Skeletal muscle cell (primary cell): Measurements from ENCODE around the gene CEP83.
"Not testable (repeated sequence)": the region's sequence is repeated elsewhere in the genome, so short reads cannot be mapped to it uniquely, and the experiment has no call there.

Experiments used
- DNase-seq: peaks from one replicate; pipeline ENCODE4 v3.0.0-alpha.2; 2010; ENCODE audit warnings: low read depth
- H3K4me3 ChIP-seq: 2 replicates; pipeline ENCODE4 v1.5.1; 2011; ENCODE audit warnings: low read depth, mild to moderate bottlenecking, control low read depth, low read length, moderate library complexity

Gene CEP83, protein sequence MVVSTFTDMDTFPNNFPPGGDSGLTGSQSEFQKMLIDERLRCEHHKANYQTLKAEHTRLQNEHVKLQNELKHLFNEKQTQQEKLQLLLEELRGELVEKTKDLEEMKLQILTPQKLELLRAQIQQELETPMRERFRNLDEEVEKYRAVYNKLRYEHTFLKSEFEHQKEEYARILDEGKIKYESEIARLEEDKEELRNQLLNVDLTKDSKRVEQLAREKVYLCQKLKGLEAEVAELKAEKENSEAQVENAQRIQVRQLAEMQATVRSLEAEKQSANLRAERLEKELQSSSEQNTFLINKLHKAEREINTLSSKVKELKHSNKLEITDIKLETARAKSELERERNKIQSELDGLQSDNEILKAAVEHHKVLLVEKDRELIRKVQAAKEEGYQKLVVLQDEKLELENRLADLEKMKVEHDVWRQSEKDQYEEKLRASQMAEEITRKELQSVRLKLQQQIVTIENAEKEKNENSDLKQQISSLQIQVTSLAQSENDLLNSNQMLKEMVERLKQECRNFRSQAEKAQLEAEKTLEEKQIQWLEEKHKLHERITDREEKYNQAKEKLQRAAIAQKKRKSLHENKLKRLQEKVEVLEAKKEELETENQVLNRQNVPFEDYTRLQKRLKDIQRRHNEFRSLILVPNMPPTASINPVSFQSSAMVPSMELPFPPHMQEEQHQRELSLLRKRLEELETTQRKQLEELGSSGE

DNA sequence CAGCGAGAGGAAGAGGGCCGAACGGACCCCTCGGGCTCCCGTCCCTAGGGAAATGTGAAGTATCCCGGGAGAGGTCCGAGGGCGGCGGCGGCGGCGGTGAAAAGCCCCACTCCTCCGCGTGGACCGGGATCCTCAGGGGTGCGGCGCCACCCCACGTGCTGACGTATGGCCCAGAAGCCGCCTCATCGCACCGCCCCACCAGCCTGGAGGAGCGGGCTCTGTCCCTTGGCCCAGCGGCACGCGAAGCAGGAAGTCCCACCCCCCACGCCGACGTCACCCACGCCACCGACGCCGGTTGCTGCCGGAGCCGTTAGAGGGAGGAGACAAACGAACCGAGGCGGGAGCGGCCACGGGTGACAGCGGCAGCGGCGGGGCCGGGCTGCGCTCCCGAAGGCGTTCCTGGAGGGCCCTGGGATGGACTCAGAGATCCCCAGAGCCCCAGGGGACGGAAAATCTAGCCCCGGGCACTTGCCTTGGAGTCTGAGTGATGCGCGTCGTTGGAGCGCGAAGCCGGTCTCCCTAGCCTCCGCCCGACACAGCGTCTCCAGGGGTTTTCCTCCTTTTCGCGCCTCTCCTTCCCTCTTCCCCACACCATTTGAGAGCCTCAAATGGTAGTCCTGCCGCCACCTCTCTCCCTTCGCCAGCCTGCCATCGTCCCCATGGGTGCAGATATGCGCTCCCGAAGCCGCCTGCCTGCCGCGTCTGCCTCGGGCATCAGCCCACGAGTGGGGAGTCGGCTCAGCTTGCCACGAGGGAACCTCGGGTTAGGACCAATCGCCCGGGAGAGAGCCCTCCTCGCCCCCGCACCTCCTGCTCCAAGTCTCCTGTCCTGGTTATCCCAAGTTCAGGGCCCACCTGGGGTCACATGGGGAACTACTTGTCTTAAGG, at the start of gene CEP83:
TSS of gene CEP83 (minus strand) at position 140 of the 888 bp plus-strand sequence. CDS start 47,377 bp downstream, outside the sequence.
- peak within 1 kb of the TSS; percentile 95 for H3K4me3 ChIP-seq
- DNase-seq: peak; percentile 67

- no peak for DNase-seq
- no peak overlapping the region for H3K4me3 ChIP-seq
Observed at GRCh38 chr12:94509317-94509716, 49.6 kb upstream of the CEP83 start.

- H3K4me3 ChIP-seq: no peak overlapping the region
Observed at GRCh38 chr12:94507455-94507854, 47.8 kb upstream of the CEP83 start.

DNA sequence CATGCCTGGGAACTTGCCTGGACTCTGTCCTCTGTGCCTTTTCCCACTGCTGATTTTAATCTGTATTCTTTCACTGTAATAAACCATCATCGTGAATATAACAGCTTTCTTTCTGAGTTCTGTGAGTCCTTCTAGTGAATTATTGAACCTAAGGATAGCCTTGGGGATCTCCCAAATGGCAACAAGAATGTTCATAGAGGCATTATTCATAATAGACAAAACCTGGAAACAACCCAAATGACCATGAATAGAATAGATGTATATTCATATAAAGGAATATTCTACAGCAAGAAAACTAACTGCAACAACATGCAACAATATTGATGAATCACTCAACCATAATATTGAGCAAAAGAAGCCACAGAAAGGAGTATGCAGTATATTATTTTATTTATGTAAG, 44.7 kb upstream of the CEP83 start:
- no peak overlapping the region for H3K4me3 ChIP-seq
- DNase-seq: no peak

More at GRCh38 chr12:94507455-94507854, 47.8 kb upstream of the CEP83 start:
- no peak for DNase-seq

DNA sequence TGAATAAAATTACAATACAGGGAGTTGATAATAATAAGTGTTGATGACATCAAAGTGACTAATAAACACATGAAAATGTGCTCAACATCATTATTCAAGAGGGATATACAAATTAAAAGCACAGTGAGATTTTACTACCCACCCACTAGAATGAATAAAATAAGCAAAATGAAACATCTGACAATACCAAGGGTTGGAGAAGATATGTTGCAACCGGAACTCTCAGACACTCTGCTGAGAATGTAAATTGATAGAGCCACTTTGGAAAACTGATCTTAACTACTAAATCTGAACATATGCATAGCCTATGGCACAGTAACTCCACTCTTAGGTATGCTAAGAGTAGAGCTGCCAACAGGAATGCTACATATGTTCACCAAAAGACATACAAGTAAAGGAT, 44.0 kb upstream of the CEP83 start:
- no peak for DNase-seq
- H3K4me3 ChIP-seq: no peak overlapping the region

GRCh38 chr12:94500831-94501567, 41.3 kb upstream of the CEP83 start:
- no peak for DNase-seq
- H3K4me3 ChIP-seq: no peak overlapping the region

DNA sequence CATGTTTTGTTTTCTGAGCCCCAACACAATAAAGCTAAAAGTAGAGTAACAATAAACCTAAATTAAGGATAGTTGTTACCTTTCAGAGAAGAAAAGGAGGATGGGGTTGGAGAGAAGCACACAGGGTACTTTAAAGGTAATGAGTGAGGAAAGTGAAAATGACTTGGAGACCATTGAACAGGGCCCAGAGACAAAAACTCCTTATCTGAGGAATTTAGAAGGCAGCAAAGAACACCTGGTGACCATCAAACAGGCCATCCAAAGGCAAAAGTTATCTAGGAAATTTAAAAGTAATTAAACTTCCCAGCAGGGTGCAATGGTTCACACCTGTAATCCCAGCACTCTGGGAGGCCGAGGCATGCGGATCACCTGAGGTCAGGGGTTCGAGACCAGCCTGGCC, 39.0 kb upstream of the CEP83 start:
- no peak for DNase-seq

DNA sequence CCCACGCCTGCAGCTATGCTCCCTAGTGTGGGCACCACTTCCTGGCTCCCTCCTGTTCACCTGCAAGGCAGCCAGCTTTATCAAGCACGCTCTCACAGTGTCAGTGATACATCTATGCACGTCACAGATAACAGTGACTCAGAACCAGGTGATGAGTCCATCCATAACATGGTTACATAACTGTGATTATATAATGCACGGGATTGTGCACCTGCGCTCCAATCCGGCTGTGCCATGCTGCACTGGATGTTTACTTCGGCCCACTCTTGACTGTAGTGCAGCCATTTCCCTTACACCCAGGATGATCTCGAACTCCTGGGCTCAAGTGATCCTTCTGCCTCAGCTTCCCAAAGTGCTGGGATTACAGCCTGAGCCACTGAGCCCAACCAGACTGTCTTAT, 38.4 kb upstream of the CEP83 start:
- DNase-seq: no peak
- no peak overlapping the region for H3K4me3 ChIP-seq

More for the DNA sequence above, 39.0 kb upstream of the CEP83 start:
- H3K4me3 ChIP-seq: no peak overlapping the region

DNA sequence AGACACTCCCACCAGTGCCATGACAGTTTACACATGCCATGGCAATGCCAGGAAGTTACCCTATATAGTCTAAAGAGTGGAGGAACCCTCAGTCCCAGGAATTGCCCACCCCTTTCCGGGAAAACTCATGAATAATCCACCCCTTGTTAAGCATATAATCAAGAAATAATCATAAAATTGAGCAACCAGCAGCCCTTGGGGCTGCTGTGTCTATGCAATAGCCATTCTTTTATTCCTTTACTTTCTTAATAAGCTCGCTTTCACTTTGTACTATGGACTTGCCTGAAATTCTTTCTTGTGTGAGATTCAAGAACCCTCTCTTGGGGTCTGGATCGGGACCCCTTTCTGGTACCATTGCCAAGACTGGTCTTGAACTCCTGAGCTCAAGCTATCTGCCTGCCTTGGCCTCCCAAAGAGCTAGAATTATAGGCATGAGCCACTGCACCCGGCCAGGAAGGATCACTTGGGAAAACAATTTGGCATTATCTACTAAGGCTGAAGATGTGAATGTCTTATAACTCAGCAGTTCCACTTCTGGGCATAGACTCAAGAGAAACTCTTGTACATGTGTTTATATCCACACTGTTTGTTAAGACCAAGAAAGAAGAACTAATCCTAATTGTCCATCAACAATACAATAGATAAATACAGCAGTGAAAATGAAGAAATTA, 35.9 kb upstream of the CEP83 start:
- H3K4me3 ChIP-seq: no peak overlapping the region
- no peak for DNase-seq

DNA sequence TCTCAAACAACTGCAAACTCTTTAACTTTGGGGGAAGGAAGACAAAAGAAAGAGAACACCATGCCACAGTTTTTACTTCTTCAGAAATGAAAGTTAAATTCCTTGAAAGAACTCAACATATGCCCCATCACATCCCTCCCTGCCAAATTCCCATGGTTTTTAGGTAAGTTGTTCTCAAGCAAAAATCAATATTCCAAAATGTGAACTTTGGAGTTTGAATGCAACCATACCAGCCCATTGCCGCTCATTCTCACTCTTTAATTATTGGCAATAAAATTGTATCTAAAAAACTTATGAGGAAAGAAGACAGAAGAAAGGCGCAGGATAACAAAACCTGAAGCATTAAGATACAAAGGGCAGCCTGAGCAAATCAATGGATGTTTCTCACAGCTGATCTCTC, 31.8 kb upstream of the CEP83 start:
- no peak for DNase-seq
- no peak overlapping the region for H3K4me3 ChIP-seq

DNA sequence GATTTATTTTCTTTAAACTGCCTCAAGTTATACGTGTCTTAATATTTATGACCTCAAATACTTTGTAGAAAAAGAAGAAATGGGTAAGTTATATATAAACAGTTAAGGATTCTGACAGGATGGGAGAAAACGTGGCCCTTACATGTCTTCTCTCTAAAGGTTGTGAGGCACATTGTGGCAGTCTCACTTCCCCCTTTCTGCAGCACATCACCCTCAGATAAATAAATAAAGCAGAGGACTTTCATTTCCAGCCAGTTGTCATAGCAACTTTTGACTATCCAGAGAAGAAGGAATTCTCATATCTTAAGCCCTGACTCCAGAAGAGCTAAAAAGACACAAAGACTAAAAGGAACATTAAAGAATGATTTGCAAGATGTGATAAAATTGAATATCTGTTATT, 28.8 kb upstream of the CEP83 start:
- no peak for DNase-seq
- H3K4me3 ChIP-seq: no peak overlapping the region

- no peak for DNase-seq
- H3K4me3 ChIP-seq: no peak overlapping the region
Observed at GRCh38 chr12:94481734-94482133, 22.1 kb upstream of the CEP83 start.

GRCh38 chr12:94469522-94469921, 9.9 kb upstream of the CEP83 start:
- H3K4me3 ChIP-seq: no peak overlapping the region
- no peak for DNase-seq

GRCh38 chr12:94460616-94460959, 921 bp upstream of the CEP83 start:
- no peak for DNase-seq
- H3K4me3 ChIP-seq: peak overlapping the region; percentile 95

GRCh38 chr12:94458877-94459727, 565 bp downstream of the CEP83 start:
- no peak for DNase-seq
- H3K4me3 ChIP-seq: peak overlapping the region; percentile 95

GRCh38 chr12:94457311-94457710, 2.4 kb downstream of the CEP83 start:
- H3K4me3 ChIP-seq: no peak overlapping the region
- no peak for DNase-seq

DNA sequence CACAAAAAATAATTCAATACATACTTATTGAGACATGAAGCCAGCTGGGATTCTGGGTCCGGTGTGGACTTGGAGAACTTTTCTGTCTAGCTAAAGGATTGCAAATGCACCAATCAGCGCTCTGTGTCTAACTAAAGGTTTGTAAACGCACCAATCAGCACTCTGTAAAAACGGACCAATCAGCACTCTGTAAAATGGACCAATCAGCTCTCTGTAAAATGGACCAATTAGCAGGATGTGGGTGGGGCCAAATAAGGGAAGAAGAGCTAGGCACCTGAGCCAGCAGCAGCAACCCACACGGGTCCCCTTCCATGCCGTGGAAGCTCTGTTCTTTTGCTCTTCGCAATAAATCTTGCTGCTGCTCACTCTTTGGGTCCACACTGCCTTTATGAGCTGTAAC, 5.3 kb downstream of the CEP83 start:
- H3K4me3 ChIP-seq, DNase-seq: not testable (repeated sequence)

- H3K4me3 ChIP-seq: no peak overlapping the region
- no peak for DNase-seq
Observed at GRCh38 chr12:94445662-94446061, 14.0 kb downstream of the CEP83 start.
